Diencephalon (tissue), 1 donor: Measurements from ENCODE around the gene KBTBD13. TPM values are rescaled to one million over a fixed set of nuclear protein-coding genes. Genes with fewer than 3 reads are reported as not detected.

ENCODE experiments used
- small RNA-seq: library from RNA; depleted of rRNA; stranded (forward); fragments of <200 nt; gene quantifications from one replicate; pipeline ENCODE3, GENCODE V24; 2014
- total RNA-seq: library from RNA; depleted of rRNA; stranded (reverse); fragments of >200 nt; gene quantifications from one replicate; pipeline ENCODE4 v1.2.3, GENCODE V29; 2014

KBTBD13 gene
- total RNA-seq, result not detected

DNA sequence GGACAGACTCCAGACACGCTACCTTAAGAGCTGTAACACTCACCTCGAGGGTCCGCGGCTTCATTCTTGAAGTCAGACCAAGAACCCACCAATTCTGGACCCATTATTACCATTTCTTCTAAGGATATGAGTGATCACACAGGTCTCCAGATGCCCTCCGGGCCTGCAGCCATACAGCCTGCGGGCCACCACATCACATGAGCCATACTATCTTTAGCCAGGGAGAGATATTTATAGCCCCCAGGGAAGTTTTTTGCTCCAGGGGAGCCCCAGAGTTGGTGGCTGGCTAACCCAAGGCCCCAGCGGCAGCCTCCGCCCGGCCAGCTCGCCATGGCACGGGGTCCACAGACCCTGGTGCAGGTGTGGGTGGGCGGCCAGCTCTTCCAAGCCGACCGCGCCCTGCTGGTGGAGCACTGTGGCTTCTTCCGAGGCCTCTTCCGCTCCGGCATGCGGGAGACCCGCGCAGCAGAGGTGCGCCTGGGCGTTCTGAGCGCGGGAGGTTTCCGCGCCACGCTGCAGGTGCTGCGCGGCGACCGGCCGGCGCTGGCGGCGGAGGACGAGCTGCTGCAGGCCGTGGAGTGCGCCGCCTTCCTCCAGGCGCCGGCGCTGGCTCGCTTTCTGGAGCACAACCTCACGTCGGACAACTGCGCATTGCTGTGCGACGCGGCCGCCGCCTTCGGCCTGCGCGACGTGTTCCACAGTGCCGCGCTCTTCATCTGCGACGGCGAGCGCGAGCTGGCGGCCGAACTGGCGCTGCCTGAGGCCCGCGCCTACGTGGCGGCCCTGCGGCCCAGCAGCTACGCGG is at the start of gene KBTBD13:
KBTBD13 (plus strand) TSS at position 261 of the 805 bp plus-strand sequence; CDS start at position 331, 70 bp downstream.

DNA sequence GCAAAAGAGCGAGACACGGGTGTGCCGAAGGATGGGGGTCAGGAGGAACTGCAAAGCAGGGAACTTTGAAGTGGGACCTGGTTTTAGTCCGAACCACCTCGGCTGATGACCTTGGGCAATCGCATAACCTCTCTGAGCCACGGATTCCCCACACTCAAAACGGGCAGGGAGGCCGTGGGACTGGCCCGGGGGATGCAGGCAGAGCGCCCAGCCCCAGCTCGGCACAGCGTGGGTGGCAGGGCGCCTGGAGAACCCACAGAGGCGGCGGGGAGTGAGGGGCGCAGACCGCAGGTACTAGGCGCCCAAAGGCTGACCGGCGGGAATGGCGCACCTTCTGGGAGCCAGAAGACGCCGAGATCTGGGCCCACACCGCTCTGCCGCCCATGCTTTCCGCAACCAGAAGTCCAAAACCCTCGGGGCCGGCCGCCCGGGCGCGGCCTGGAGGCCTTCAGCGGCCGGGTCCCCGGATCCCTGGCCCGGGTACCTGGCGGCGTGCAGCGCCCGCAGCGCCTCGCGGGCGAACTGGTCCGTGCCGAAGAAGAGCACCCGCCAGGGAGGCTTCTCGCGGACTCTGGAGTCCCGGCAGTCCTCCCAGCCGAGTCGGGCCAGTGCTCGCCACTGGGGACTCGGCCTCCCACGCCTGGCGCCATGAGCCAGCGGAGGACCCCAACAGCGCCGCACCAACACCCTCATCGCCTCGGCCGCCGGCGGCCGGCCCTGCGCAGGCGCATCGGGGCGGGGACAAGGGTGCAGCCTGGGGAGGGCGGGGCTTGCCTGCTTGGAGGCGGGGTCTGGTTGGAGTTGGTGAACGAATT is 47.4 kb upstream of the KBTBD13 start, which contains the start of gene MTFMT:
MTFMT (minus strand) TSS at position 719 of the 815 bp plus-strand sequence; CDS start at position 693, 26 bp downstream.

DNA sequence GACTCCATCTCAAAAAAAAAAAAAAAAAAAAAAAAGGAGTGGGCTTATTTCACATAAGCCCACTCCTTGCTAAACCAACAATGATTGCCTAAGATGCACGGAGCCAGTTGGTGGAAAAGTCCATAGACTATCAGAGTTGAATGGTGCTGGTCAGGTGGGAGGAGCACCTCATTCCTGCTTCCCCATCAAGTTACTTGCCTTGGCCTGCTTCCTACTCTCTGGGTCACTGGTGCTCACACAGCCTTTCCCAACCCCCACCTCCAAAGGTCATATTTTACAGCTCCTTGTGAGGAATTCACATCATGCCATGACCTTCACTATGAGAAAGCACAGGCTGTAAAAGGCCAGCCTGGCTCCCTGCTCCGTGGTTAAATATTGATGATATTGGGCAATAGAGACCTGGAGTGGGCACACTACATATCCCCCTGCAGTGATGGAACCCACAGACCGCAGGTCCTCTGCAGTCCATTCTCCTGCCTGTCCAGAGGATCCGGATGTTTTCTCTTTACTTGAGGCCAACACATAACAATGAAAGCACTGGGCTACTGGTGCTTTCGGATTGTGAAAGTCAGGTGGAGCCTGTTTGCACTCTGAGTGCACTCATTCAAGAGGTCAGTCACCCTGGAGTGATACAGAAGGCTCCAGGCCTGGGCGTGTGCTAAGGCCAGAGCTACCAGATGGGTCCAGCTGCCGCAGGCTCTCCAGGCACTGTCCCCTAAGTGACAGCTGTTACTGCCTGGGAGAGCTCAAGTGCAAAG is 31.6 kb upstream of the KBTBD13 start, which contains the start of gene SLC51B:
SLC51B (plus strand) TSS at position 664 of the 758 bp plus-strand sequence. CDS start 4,618 bp downstream, outside the sequence.

DNA sequence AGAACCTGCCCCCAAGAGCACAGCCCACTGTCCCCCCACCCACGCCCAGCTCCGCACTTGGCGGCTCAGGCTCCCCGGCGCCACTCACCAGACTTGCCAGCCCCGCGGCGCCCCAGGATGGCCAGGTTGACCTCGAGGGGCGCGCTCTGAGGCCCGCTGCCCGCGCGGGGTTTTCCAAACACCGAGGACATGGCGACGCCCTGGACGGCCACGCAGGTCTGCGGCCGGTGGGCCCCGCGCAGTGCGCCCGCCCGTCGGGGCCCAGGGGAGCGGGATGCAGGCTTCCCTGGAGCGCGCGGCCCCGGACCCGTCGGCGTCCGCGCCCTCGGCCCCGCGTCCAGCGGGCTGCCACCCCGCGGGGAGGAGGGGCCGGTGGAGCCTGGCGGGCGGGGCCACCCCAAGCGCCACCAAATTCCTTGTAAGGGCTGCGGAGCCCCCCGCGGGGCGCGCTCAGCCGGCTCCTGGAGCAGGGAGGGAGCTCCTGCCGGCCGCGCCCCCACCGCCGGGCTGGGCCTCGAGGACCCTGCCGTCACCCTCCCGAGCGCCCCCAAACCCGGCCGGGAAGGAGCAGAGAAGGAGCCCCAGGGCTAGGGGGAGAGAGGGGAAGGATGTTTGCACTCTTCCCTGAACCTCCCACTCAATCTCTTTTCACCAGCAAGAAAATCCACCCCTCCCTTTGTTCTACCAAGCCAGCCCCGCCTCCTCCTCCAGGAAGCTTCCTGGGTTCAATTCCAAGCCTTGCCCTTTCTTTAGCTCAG is 8.7 kb upstream of the KBTBD13 start, which contains the start of gene RASL12:
RASL12 (minus strand) TSS at position 347 of the 758 bp plus-strand sequence; CDS start at position 191, 156 bp downstream.

DNA sequence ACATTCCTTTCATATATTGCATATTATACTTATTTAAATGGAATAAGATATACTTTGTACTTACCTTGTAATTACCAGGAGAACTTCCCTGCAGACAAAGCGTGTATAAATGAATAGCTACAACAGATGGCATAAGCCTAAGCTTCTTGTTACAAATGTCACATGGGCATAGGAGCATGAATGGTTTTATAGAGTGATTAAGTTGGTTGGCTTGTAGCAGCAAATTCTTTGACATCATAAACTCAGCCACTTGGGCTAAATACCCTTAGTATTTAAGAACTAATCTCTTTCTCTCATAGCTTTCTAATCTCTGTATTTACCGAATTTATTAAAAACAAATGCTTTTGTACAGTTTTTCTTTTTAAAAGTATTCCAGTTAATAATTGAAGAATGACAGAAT is 38.5 kb downstream of the KBTBD13 start, which contains the start of gene UBAP1L:
UBAP1L (minus strand) TSS at position 115 of the 400 bp plus-strand sequence. CDS start 8,985 bp downstream, outside the sequence.

Small RNA genes lying within 50 kb of the gene (small RNA-seq; reads per million reads assigned to genes)
- not detected for gene AC013553.1

Other genes starting within 250 kb of the KBTBD13 start
- 7.6 TPM for gene PLEKHO2, start 234.8 kb upstream of the KBTBD13 start, total RNA-seq
- 13.8 TPM for gene ANKDD1A, start 164.8 kb upstream of the KBTBD13 start, total RNA-seq
- 55.8 TPM for gene SPG21, start 86.8 kb upstream of the KBTBD13 start, total RNA-seq
- 14.5 TPM for gene MTFMT, start 47.1 kb upstream of the KBTBD13 start, total RNA-seq
- gene SLC51B, start 31.4 kb upstream of the KBTBD13 start, total RNA-seq, result 0.69 TPM
- 6.2 TPM for gene RASL12, start 8.8 kb upstream of the KBTBD13 start, total RNA-seq
- 5.8 TPM for gene UBAP1L, start 38.5 kb downstream of the KBTBD13 start, total RNA-seq
- gene PDCD7, start 57.1 kb downstream of the KBTBD13 start, total RNA-seq, result 22.1 TPM
- gene CLPX, start 108.6 kb downstream of the KBTBD13 start, total RNA-seq, result 66.9 TPM
- 0.23 TPM for gene CILP, start 134.7 kb downstream of the KBTBD13 start, total RNA-seq
- gene PARP16, start 210.1 kb downstream of the KBTBD13 start, total RNA-seq, result 9.5 TPM
- not detected for gene RNU5A-1, start 219.3 kb downstream of the KBTBD13 start, total RNA-seq
- not detected for gene RNU5B-1, start 227.9 kb downstream of the KBTBD13 start, total RNA-seq